Lower leg skin (tissue), 4 donors: ENCODE data around the gene PPAT. TPM values are rescaled to one million over a fixed set of nuclear protein-coding genes. Genes with fewer than 3 reads are reported as not detected.
A peak's percentile ranks its signal among the peaks of the same experiment; 100 is the strongest.

Experiments
- DNase-seq, 2 donors: peaks; one replicate each; pipeline ENCODE4 v3.0.0-alpha.2; 2019; ENCODE audit warnings: low spot score in 2 of 2
- H3K4me3 ChIP-seq: fragments of 200-600 bp; sonication (generic); 2 replicates; pipeline ENCODE4 v1.5.1; 2017; ENCODE audit warnings: mild to moderate bottlenecking, low read depth; ENCODE audit not compliant: poor library complexity, severe bottlenecking
- POLR2A ChIP-seq, 2 donors: fragments of 450-650 bp; IDR thresholded peaks; one replicate each; pipeline ENCODE4 v1.6.1; 2016 to 2017; ENCODE audit warnings: antibody characterized with exemption in 2 of 2, mild to moderate bottlenecking in 1 of 2, moderate library complexity in 1 of 2
- WGBS, 2 donors: methylation state at CpG; one replicate each; pipeline ENCODE4 v1.1.5; 2018; 5-methylcytosine and 5-hydroxymethylcytosine counted together
- intact Hi-C: fragments of 100-400 bp; cut with DNase I; formaldehyde crosslinking; loops from one replicate; pipeline ENCODE4 v1.15.0; 2023; ENCODE audit warnings: low total_unique reads
- total RNA-seq, 4 donors: library from RNA; depleted of rRNA; stranded (reverse); fragments of >200 nt; gene quantifications; one replicate each; pipeline ENCODE4 v1.1.0, GENCODE V29; 2016
- TF ChIP-seq, protein P1 (sequence below), 3 donors: fragments of 450-650 bp; IDR thresholded peaks; one replicate each; pipeline ENCODE4 v1.5.1; 2016; ENCODE audit warnings: antibody characterized with exemption in 3 of 3, mild to moderate bottlenecking in 3 of 3, moderate library complexity in 2 of 3

Gene PPAT
- total RNA-seq, 4 donors from 2014 or later, result 4.0 to 6.0 (median 4.8) TPM

- H3K4me3 ChIP-seq, result no peak overlapping the region
- intact Hi-C loops, result no loop called here
- DNase-seq, result no peak
- TF ChIP-seq, protein P1, sequence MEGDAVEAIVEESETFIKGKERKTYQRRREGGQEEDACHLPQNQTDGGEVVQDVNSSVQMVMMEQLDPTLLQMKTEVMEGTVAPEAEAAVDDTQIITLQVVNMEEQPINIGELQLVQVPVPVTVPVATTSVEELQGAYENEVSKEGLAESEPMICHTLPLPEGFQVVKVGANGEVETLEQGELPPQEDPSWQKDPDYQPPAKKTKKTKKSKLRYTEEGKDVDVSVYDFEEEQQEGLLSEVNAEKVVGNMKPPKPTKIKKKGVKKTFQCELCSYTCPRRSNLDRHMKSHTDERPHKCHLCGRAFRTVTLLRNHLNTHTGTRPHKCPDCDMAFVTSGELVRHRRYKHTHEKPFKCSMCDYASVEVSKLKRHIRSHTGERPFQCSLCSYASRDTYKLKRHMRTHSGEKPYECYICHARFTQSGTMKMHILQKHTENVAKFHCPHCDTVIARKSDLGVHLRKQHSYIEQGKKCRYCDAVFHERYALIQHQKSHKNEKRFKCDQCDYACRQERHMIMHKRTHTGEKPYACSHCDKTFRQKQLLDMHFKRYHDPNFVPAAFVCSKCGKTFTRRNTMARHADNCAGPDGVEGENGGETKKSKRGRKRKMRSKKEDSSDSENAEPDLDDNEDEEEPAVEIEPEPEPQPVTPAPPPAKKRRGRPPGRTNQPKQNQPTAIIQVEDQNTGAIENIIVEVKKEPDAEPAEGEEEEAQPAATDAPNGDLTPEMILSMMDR (IDR thresholded peaks at IDR 0.05), result no peak
- no peak for TF ChIP-seq POLR2A (IDR thresholded peaks at IDR 0.05)
- 90 to 91% methylated on average over 1 of the region's 1 CpG for WGBS, 2 donors
These were observed 10.3 kb upstream of the PPAT start for GRCh38 chr4:56445699-56446098.

GRCh38 chr4:56444719-56445118 is 9.3 kb upstream of the PPAT start:
- TF ChIP-seq POLR2A (IDR thresholded peaks at IDR 0.05), result no peak
- TF ChIP-seq, protein P1 (IDR thresholded peaks at IDR 0.05), result no peak
- no peak for DNase-seq
- intact Hi-C loops, result no loop called here
- H3K4me3 ChIP-seq, result no peak overlapping the region
- WGBS, 2 donors, result 95 to 96% methylated on average over 2 of the region's 2 CpGs

- TF ChIP-seq, protein P1 (IDR thresholded peaks at IDR 0.05), result no peak
- no peak for TF ChIP-seq POLR2A (IDR thresholded peaks at IDR 0.05)
- intact Hi-C loops, result no loop called here
- no peak for DNase-seq
- H3K4me3 ChIP-seq, result no peak overlapping the region
- 84 to 91% methylated on average over 1 of the region's 1 CpG for WGBS, 2 donors
These were observed 5.6 kb upstream of the PPAT start for GRCh38 chr4:56440983-56441382.

GRCh38 chr4:56438766-56439165 is 3.4 kb upstream of the PPAT start:
- intact Hi-C loops, result no loop called here
- TF ChIP-seq, protein P1 (IDR thresholded peaks at IDR 0.05), result no peak
- TF ChIP-seq POLR2A (IDR thresholded peaks at IDR 0.05), result no peak
- H3K4me3 ChIP-seq, result no peak overlapping the region
- 79 to 92% methylated on average over 2 of the region's 2 CpGs for WGBS, 2 donors
- DNase-seq, result no peak

DNA sequence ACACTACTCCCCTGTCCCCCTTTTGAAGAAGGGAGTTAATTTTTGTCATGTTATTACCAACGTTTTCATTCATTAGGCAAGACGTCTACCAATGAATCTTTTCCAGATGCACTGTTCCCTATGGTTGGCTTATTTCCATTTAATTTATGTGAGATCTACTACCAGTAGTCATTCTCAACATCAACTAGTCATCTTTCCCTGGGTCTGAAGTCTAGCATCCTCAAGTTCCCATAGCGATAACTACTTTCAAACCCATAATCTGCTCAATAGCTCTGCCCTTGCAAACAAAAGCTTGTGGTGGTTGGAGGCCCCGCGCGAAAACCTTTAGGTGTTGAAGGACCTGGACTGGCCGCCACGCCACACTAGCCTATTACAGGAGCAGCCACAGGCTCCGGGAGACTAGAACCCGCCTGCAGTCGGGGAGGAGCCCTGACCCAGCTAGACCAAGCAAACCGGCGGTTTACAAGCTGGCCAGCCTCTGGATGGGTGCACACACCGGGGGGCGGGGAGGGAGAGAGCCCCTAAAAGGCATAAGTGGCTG is 746 bp downstream of the PPAT start:
- 1 to 2% methylated on average over 14 to 15 of the region's 15 CpGs for WGBS, 2 donors
- peak overlapping the region; percentile 67 for H3K4me3 ChIP-seq
- TF ChIP-seq POLR2A (IDR thresholded peaks at IDR 0.05), result no peak
- TF ChIP-seq, protein P1 (IDR thresholded peaks at IDR 0.05), result no peak
- intact Hi-C loops, result no loop called here
- DNase-seq, result no peak

GRCh38 chr4:56433280-56433679 is 2.1 kb downstream of the PPAT start:
- intact Hi-C loops, result no loop called here
- no peak overlapping the region for H3K4me3 ChIP-seq
- TF ChIP-seq, protein P1 (IDR thresholded peaks at IDR 0.05), result no peak
- no peak for TF ChIP-seq POLR2A (IDR thresholded peaks at IDR 0.05)
- DNase-seq, result no peak
